HCT116 (cell line): ENCODE results near the gene C1QTNF4. TPM values are rescaled to one million over a fixed set of nuclear protein-coding genes. Genes with fewer than 3 reads are reported as not detected.

Experiments
- ATAC-seq: fragments of 200-7000 bp; cut with Tn5 transposase; 2 replicates; pipeline ENCODE4 v1.9.1; 2020; ENCODE audit warnings: mild to moderate bottlenecking, moderate library complexity
- BruUV-seq: library from RNA; stranded (reverse); fragments of 400-500 nt; replicated peaks from 2 replicates; lab custom pipeline; 2021; lab: Mats Ljungman, UMichigan
- CTCF ChIA-PET: fragments of 300-600 bp; sonication (Branson Sonifier 250); formaldehyde crosslinking; loops from one replicate; lab custom pipeline; 2021; ENCODE audit warnings: antibody characterized with exemption; lab: Charles Lee
- POLR2A ChIA-PET: fragments of 300-600, 350-600 bp; sonication (Branson Sonifier 250); formaldehyde crosslinking; loops from one replicate; lab custom pipeline; 2021; ENCODE audit warnings: antibody characterized with exemption; lab: Charles Lee
- RAD21 ChIA-PET, 2 experiments: fragments of 300-600 bp; sonication (Branson Sonifier 250); formaldehyde crosslinking; loops; one replicate each; lab custom pipeline; 2023; ENCODE audit warnings: low total read pairs in 2 of 2; ENCODE audit not compliant: uncharacterized antibody in 2 of 2, unreplicated experiment in 2 of 2, low non-redundant PET in 1 of 2; lab: Charles Lee
- DNase-seq: peaks from one replicate; pipeline ENCODE4 v3.0.0-alpha.2; 2010; ENCODE audit warnings: low read depth, low spot score
- H2AFZ ChIP-seq: fragments of 200-600 bp; shearing (Covaris generic), sonication (generic); 2 replicates; pipeline ENCODE4 v1.6.1; 2017; ENCODE audit warnings: low read depth, mixed run types, mixed read lengths, antibody characterized with exemption, low read length; ENCODE audit not compliant: poor library complexity, severe bottlenecking
- H3K27ac ChIP-seq: 2 replicates; pipeline ENCODE4 v1.5.1; 2012; ENCODE audit warnings: low read depth, low read length
- H3K27me3 ChIP-seq: fragments of 200-600 bp; sonication (generic); 2 replicates; pipeline ENCODE4 v1.6.1; 2016; ENCODE audit warnings: mixed run types, low read length, mixed read lengths; ENCODE audit not compliant: insufficient read depth
- H3K36me3 ChIP-seq, 2 experiments: fragments of 200-500 bp in 1 of 2; fragments of 200-600 bp in 1 of 2; sonication (Bioruptor generic) in 1 of 2; sonication (generic) in 1 of 2; 2 replicates each; pipeline versions ENCODE4 v1.5.1 to v1.6.1; 2014 to 2016; ENCODE audit warnings: low read length in 2 of 2, inconsistent platforms in 1 of 2, mixed read lengths in 1 of 2, mixed run types in 1 of 2; ENCODE audit not compliant: insufficient read depth in 2 of 2, control insufficient read depth in 1 of 2
- H3K4me1 ChIP-seq, 2 experiments: fragments of 200-600 bp in 1 of 2; sonication (generic) in 1 of 2; 2 replicates each; pipeline versions ENCODE4 v1.5.1 to v1.6.1; 2012 to 2017; ENCODE audit warnings: low read length in 2 of 2, inconsistent platforms in 1 of 2, mild to moderate bottlenecking in 1 of 2, mixed read lengths in 1 of 2, mixed run types in 1 of 2, moderate library complexity in 1 of 2; ENCODE audit not compliant: insufficient read depth in 2 of 2, control insufficient read depth in 1 of 2
- H3K4me2 ChIP-seq: fragments of 200-600 bp; sonication (generic); 2 replicates; pipeline ENCODE4 v1.6.1; 2017; ENCODE audit warnings: mixed run types, low read length, mixed read lengths
- H3K4me3 ChIP-seq, 2 experiments: fragments of 200-600 bp in 1 of 2; sonication (generic) in 1 of 2; replicated peaks in 1 of 2; 2 replicates each; pipeline ENCODE4 v1.5.1; 2011 to 2016; ENCODE audit warnings: low read length in 2 of 2, control low read depth in 1 of 2, low read depth in 1 of 2, mild to moderate bottlenecking in 1 of 2, mixed read lengths in 1 of 2, mixed run types in 1 of 2
- H3K79me2 ChIP-seq: fragments of 200-600 bp; sonication (generic); 2 replicates; pipeline ENCODE4 v1.6.1; 2017; ENCODE audit warnings: mild to moderate bottlenecking, mixed run types, low read length, moderate library complexity, mixed read lengths; ENCODE audit not compliant: insufficient read depth
- H3K9ac ChIP-seq: fragments of 200-600 bp; sonication (generic); 2 replicates; pipeline ENCODE4 v1.6.1; 2016; ENCODE audit warnings: low read length, mixed read lengths
- H3K9me2 ChIP-seq: fragments of 200-600 bp; sonication (generic), shearing (Covaris generic); 2 replicates; pipeline ENCODE4 v1.6.1; 2017; ENCODE audit warnings: mixed run types, mild to moderate bottlenecking, moderate library complexity; ENCODE audit not compliant: insufficient read depth
- H3K9me3 ChIP-seq, 2 experiments: fragments of 200-500 bp in 1 of 2; fragments of 200-600 bp in 1 of 2; sonication (Bioruptor generic) in 1 of 2; sonication (generic) in 1 of 2; 2 replicates each; pipeline ENCODE4 v1.6.1; 2014 to 2017; ENCODE audit warnings: low read length in 2 of 2, mixed read lengths in 2 of 2, inconsistent platforms in 1 of 2, low read depth in 1 of 2, mild to moderate bottlenecking in 1 of 2, mixed run types in 1 of 2, moderate library complexity in 1 of 2; ENCODE audit not compliant: control insufficient read depth in 1 of 2, insufficient read depth in 1 of 2
- H4K20me1 ChIP-seq: fragments of 200-600 bp; sonication (generic), shearing (Covaris generic); 2 replicates; pipeline ENCODE4 v1.6.1; 2017; ENCODE audit warnings: mixed run types, mild to moderate bottlenecking, moderate library complexity; ENCODE audit not compliant: insufficient read depth
- CBX3 ChIP-seq: IDR thresholded peaks from 2 replicates; pipeline ENCODE4 v1.6.1; 2012; ENCODE audit warnings: low read depth
- ELF1 ChIP-seq: IDR thresholded peaks from 2 replicates; pipeline ENCODE4 v1.6.1; 2012; ENCODE audit warnings: low read depth, borderline replicate concordance
- EZH2 ChIP-seq: fragments of 200-600 bp; sonication (generic); IDR thresholded peaks from 2 replicates; pipeline ENCODE4 v1.6.1; 2017; ENCODE audit warnings: antibody characterized with exemption, mixed run types
- EZH2phosphoT487 ChIP-seq: fragments of 200-600 bp; IDR thresholded peaks from 2 replicates; pipeline ENCODE4 v1.6.1; 2018; ENCODE audit warnings: antibody characterized with exemption, borderline replicate concordance
- FOSL1 ChIP-seq: IDR thresholded peaks from 2 replicates; pipeline ENCODE4 v1.6.1; 2012; ENCODE audit warnings: low read depth
- JUND ChIP-seq: IDR thresholded peaks from 2 replicates; pipeline ENCODE4 v1.6.1; 2012
- MAX ChIP-seq: IDR thresholded peaks from 2 replicates; pipeline ENCODE4 v1.6.1; 2012
- RAD21 ChIP-seq: IDR thresholded peaks from 2 replicates; pipeline ENCODE4 v1.6.1; 2012; ENCODE audit warnings: low read depth, mild to moderate bottlenecking
- SP1 ChIP-seq: IDR thresholded peaks from 2 replicates; pipeline ENCODE4 v1.6.1; 2012; ENCODE audit warnings: low read depth
- TCF7L2 ChIP-seq: IDR thresholded peaks from 2 replicates; pipeline ENCODE4 v1.7.0; 2011; ENCODE audit warnings: borderline replicate concordance, inconsistent platforms; ENCODE audit not compliant: insufficient read depth, insufficient read length; ENCODE audit errors: extremely low read depth
- YY1 ChIP-seq: IDR thresholded peaks from 2 replicates; pipeline ENCODE4 v1.6.1; 2011; ENCODE audit warnings: low read length, low read depth, moderate library complexity, mild to moderate bottlenecking; ENCODE audit not compliant: insufficient replicate concordance; ENCODE audit errors: extremely low read depth
- ZFX ChIP-seq: fragments of 450-650 bp; IDR thresholded peaks from 2 replicates; pipeline ENCODE4 v1.6.1; 2017
- ZNF274 ChIP-seq: fragments of 200-500 bp; sonication (Bioruptor generic); IDR thresholded peaks from 2 replicates; pipeline ENCODE4 v1.6.1; 2014; ENCODE audit warnings: mild to moderate bottlenecking, low read depth, low read length, inconsistent platforms
- intact Hi-C: fragments of 100-400 bp; cut with micrococcal nuclease; formaldehyde crosslinking; loops from 2 replicates; pipeline ENCODE4 v1.10.0; 2022
- total RNA-seq: library from RNA; stranded (reverse); gene quantifications from one replicate; pipeline ENCODE4 v1.2.1, GENCODE V29; 2021; ENCODE audit not compliant: unreplicated experiment
- TF ChIP-seq, protein P1 (sequence below): IDR thresholded peaks from 2 replicates; pipeline ENCODE4 v1.6.1; 2012

The C1QTNF4 gene
- total RNA-seq, 1 experiment from 2014 or later: 0.34 TPM

GRCh38 chr11:47603295-47603694, 9.1 kb upstream of the C1QTNF4 start:
- DNase-seq: no peak
- H3K4me1 ChIP-seq: no peaks in the 10 kb centered on the region
- no peaks in the 10 kb centered on the region for H3K79me2 ChIP-seq
- no peaks in the 10 kb centered on the region for H3K9me3 ChIP-seq
- no peak for ATAC-seq
- POLR2A ChIA-PET: interaction anchor here (1.1 kb wide), 1 partner anchor 10 kb away, joined by 3 read pairs; no protein-coding TSS in a partner anchor
- H3K4me3 ChIP-seq: no peak overlapping the region
- no peaks in the 10 kb centered on the region for H4K20me1 ChIP-seq
- no peaks in the 10 kb centered on the region; the same call in 1 of the 2 replicates for H3K27me3 ChIP-seq
- no peaks in the 10 kb centered on the region for H3K9me2 ChIP-seq
- CTCF ChIA-PET: no interaction called here
- BruUV-seq: no TSS peak
- intact Hi-C loops: no loop called here
- no peak for TF ChIP-seq CBX3
- no peak for TF ChIP-seq ELF1
- TF ChIP-seq YY1: no peak
- TF ChIP-seq EZH2: no peak
- no peak for TF ChIP-seq MAX
- no peak for TF ChIP-seq FOSL1
- no peak for TF ChIP-seq JUND
- no peak for TF ChIP-seq ZFX
- TF ChIP-seq TCF7L2: no peak
- TF ChIP-seq SP1: no peak
- RAD21 ChIA-PET: no interaction called here
- H2AFZ ChIP-seq: no peak overlapping the region
- no peak overlapping the region for H3K4me2 ChIP-seq
- no peak overlapping the region for H3K27ac ChIP-seq
- no peak overlapping the region for H3K9ac ChIP-seq
- H3K36me3 ChIP-seq: no peaks in the 10 kb centered on the region

DNA sequence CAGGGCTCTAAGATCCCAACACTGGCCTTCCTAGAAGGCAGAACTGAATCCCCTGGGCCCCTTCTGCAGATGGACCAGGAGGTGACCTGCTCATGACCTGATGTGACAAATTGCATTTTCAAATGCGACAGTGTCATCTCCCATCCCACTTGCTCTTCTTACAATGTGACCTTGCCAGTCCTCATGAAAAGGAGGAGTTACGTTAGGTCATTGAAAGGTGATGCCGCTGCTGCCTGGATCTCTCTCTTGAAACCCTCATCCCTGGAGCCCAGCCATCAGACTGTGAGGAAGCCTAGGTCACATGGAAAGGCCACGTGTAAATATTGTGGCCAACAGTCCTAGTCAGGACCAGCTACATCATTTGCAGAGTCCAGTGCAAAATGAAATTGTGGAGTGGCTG, 5.7 kb upstream of the C1QTNF4 start:
- RAD21 ChIA-PET: no interaction called here
- no peaks in the 10 kb centered on the region for H4K20me1 ChIP-seq
- no peaks in the 10 kb centered on the region for H3K27me3 ChIP-seq
- no peaks in the 10 kb centered on the region for H3K4me1 ChIP-seq
- no peak for ATAC-seq
- TF ChIP-seq EZH2 (no peak), EZH2phosphoT487 (no peak), CBX3 (no peak), SP1 (no peak), RAD21 (no peak), ZNF274 (no peak), YY1 (no peak), ELF1 (no peak)
- TF ChIP-seq, protein P1, sequence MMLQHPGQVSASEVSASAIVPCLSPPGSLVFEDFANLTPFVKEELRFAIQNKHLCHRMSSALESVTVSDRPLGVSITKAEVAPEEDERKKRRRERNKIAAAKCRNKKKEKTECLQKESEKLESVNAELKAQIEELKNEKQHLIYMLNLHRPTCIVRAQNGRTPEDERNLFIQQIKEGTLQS: no peak
- no peak overlapping the region for H3K4me2 ChIP-seq
- CTCF ChIA-PET: no interaction called here
- intact Hi-C loops: no loop called here
- DNase-seq: no peak
- POLR2A ChIA-PET: no interaction called here
- no peaks in the 10 kb centered on the region for H3K9me2 ChIP-seq
- no peak overlapping the region for H3K4me3 ChIP-seq
- H2AFZ ChIP-seq: no peak overlapping the region
- H3K9me3 ChIP-seq: no peaks in the 10 kb centered on the region
- no peaks in the 10 kb centered on the region for H3K36me3 ChIP-seq
- BruUV-seq: no TSS peak
- H3K79me2 ChIP-seq: no peaks in the 10 kb centered on the region
- no peak overlapping the region for H3K27ac ChIP-seq
- no peak overlapping the region for H3K9ac ChIP-seq
